Neural progenitor cell (in vitro differentiated cells): ENCODE data around the gene SLC25A42.

ENCODE experiments used
- EZH2 ChIP-seq: fragments of 200-600 bp; sonication (generic); IDR thresholded peaks from 2 replicates; pipeline ENCODE4 v1.6.1; 2017; ENCODE audit warnings: antibody characterized with exemption, mild to moderate bottlenecking, moderate library complexity
- TF ChIP-seq, protein P1 (sequence below): fragments of 200-600 bp; sonication (generic); IDR thresholded peaks from 2 replicates; pipeline ENCODE4 v1.5.1; 2017; ENCODE audit warnings: antibody characterized with exemption, mild to moderate bottlenecking

DNA sequence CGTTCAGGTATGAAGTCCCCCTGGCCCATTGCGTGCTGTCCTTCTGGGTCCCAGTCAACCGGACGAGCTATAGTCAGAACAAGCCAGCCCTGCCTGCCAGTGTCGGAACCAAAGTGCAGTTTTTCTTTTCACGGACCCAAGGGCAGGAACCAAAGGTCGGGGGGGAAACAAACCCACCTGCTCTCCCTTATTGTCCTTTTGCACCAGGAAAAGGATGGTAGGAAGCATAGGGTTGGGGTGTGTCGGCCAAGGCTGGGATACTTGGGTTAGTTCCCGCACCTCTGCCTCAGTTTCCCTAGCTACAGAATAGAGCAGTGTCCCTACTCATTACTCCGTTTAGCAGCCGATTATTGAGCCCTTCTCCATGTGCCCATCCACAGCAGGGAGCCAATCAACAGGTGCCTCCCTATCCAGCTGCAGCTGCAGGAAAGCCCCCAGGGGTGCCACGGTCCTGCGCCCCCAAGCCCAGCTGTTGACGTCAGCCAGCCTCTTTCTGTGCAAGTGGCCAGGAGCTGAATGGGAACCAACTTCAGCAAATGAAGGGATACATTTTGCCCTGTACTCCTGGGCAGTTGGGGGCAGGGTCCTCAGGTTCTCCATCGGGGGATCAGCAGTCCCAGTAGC lies 9.4 kb upstream of the SLC25A42 start:
- TF ChIP-seq, protein P1, sequence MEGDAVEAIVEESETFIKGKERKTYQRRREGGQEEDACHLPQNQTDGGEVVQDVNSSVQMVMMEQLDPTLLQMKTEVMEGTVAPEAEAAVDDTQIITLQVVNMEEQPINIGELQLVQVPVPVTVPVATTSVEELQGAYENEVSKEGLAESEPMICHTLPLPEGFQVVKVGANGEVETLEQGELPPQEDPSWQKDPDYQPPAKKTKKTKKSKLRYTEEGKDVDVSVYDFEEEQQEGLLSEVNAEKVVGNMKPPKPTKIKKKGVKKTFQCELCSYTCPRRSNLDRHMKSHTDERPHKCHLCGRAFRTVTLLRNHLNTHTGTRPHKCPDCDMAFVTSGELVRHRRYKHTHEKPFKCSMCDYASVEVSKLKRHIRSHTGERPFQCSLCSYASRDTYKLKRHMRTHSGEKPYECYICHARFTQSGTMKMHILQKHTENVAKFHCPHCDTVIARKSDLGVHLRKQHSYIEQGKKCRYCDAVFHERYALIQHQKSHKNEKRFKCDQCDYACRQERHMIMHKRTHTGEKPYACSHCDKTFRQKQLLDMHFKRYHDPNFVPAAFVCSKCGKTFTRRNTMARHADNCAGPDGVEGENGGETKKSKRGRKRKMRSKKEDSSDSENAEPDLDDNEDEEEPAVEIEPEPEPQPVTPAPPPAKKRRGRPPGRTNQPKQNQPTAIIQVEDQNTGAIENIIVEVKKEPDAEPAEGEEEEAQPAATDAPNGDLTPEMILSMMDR, result no peak
- TF ChIP-seq EZH2, result no peak
